Measurements from ENCODE around the gene THRB. TPM values are rescaled to one million over a fixed set of nuclear protein-coding genes. Genes with fewer than 3 reads are reported as not detected.
"Not testable (repeated sequence)": the region's sequence is repeated elsewhere in the genome, so short reads cannot be mapped to it uniquely, and the experiment has no call there.

Gene THRB
- total RNA-seq, 1 experiment from 2014 or later: 9.7 TPM

DNA sequence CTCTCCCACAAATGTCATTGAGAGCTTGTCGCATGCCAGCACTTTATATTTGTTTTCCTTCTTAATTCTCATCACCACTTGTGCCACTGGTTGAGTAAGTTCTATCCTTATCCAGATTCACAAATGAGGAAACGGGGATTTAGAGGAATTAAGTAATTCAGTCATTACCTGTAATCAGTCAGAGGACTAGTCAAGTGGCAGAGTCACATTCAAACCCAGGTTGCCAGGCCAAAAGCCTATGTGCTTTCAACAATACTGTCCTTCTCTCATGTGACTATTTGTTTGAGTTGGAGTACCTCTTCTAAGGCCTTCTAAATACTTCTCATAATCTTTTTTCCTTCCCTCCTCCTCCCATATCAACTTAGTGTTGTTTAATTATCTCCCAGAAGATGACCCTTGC, 76.9 kb downstream of the THRB start:
- H3K4me3 ChIP-seq: no peak overlapping the region
- TF ChIP-seq, protein P1, sequence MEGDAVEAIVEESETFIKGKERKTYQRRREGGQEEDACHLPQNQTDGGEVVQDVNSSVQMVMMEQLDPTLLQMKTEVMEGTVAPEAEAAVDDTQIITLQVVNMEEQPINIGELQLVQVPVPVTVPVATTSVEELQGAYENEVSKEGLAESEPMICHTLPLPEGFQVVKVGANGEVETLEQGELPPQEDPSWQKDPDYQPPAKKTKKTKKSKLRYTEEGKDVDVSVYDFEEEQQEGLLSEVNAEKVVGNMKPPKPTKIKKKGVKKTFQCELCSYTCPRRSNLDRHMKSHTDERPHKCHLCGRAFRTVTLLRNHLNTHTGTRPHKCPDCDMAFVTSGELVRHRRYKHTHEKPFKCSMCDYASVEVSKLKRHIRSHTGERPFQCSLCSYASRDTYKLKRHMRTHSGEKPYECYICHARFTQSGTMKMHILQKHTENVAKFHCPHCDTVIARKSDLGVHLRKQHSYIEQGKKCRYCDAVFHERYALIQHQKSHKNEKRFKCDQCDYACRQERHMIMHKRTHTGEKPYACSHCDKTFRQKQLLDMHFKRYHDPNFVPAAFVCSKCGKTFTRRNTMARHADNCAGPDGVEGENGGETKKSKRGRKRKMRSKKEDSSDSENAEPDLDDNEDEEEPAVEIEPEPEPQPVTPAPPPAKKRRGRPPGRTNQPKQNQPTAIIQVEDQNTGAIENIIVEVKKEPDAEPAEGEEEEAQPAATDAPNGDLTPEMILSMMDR (conservative IDR thresholded peaks at IDR 0.05): no peak
- no TSS peak for BruUV-seq (replicated peaks)
- H3K27ac ChIP-seq: no peak overlapping the region
- intact Hi-C loops (cut with micrococcal nuclease; ENCODE audit: unreplicated experiment): no loop called here
- H4K20me1 ChIP-seq (ENCODE audit: insufficient read depth): no peaks in the 10 kb centered on the region
- H2AFZ ChIP-seq: no peak overlapping the region
- no peaks in the 10 kb centered on the region for H3K9me2 ChIP-seq (ENCODE audit: insufficient read depth)
- no peaks in the 10 kb centered on the region for H3K36me3 ChIP-seq (ENCODE audit: low read depth)
- DNase-seq: no peak
- H3K27me3 ChIP-seq (ENCODE audit: insufficient read depth, low read depth): no peaks in the 10 kb centered on the region
- no peaks in the 10 kb centered on the region for H3F3A ChIP-seq (ENCODE audit: insufficient read depth, low read depth)
- no peaks in the 10 kb centered on the region for H3K9me3 ChIP-seq (ENCODE audit: insufficient read depth, low read depth)
- ChIA-PET CTCF (no interaction called here), POLR2A (ENCODE audit: unreplicated experiment) (no interaction called here)
- H3K4me2 ChIP-seq: no peak overlapping the region
- H3K4me1 ChIP-seq (replicated peaks; ENCODE audit: insufficient read depth): no peaks in the 10 kb centered on the region
- no peaks in the 10 kb centered on the region for H3K79me2 ChIP-seq (ENCODE audit: low read depth)

DNA sequence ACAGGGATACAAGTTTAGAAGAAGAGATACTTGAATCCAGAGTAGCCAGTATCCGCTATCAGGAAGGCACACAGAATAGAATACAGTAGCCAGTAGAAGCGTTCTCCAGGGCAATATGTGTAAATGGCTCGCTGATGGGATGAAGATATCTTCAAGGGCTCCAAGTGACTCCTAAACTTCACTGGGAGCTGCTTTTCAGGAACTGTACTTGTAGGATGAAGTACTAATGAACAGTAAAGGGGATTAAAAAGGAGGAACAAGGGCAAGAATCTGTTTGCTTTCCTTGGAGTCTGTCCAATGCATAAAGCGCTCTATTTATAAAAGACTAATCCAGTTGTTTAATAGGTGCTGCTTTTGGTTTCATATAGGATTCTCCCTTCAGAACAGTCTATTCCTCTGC, 78.4 kb downstream of the THRB start:
- Histone ChIP-seq H3K4me1 (replicated peaks; ENCODE audit: insufficient read depth) (no peaks in the 10 kb centered on the region), H3K9me2 (ENCODE audit: insufficient read depth) (no peaks in the 10 kb centered on the region), H3K36me3 (ENCODE audit: low read depth) (no peaks in the 10 kb centered on the region), H3K27me3 (ENCODE audit: insufficient read depth, low read depth) (no peaks in the 10 kb centered on the region), H2AFZ (no peak overlapping the region), H3K9me3 (ENCODE audit: insufficient read depth, low read depth) (no peaks in the 10 kb centered on the region), H3K4me3 (no peak overlapping the region), H4K20me1 (ENCODE audit: insufficient read depth) (no peaks in the 10 kb centered on the region), H3F3A (ENCODE audit: insufficient read depth, low read depth) (no peaks in the 10 kb centered on the region), H3K79me2 (ENCODE audit: low read depth) (no peaks in the 10 kb centered on the region), H3K27ac (no peak overlapping the region), H3K4me2 (no peak overlapping the region)
- BruUV-seq (replicated peaks): no TSS peak
- intact Hi-C loops (cut with micrococcal nuclease; ENCODE audit: unreplicated experiment): no loop called here
- CTCF ChIA-PET: no interaction called here
- no peak for DNase-seq
- POLR2A ChIA-PET (ENCODE audit: unreplicated experiment): no interaction called here
- no peak for TF ChIP-seq EZH2 (IDR thresholded peaks at IDR 0.05; ENCODE audit: low read depth)
- TF ChIP-seq, protein P1 (conservative IDR thresholded peaks at IDR 0.05): no peak

DNA sequence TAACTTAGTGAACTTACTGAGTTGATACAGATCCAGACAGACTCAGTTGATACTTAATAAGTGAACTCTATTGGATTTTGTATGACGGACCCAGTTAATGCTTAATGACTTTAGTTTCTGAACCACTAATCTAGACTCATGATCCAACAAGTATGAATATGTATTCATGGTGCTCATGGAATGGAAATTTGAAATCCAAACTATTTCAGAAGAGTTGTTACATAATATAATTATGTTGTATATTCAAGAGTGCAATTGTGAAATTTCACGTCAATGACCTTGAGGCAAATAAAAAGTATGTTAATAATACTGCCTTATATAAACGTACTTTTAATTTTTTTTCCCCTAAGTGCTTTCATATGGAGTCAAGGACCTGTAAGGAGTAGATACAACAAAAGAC, 78.8 kb downstream of the THRB start:
- Histone ChIP-seq H3K79me2 (ENCODE audit: low read depth) (no peaks in the 10 kb centered on the region), H3K27me3 (ENCODE audit: insufficient read depth, low read depth) (no peaks in the 10 kb centered on the region), H3K36me3 (ENCODE audit: low read depth) (no peaks in the 10 kb centered on the region), H2AFZ (no peak overlapping the region), H4K20me1 (ENCODE audit: insufficient read depth) (no peaks in the 10 kb centered on the region), H3K4me1 (replicated peaks; ENCODE audit: insufficient read depth) (no peaks in the 10 kb centered on the region), H3K4me2 (no peak overlapping the region), H3K27ac (no peak overlapping the region), H3F3A (ENCODE audit: insufficient read depth, low read depth) (no peaks in the 10 kb centered on the region), H3K9me2 (ENCODE audit: insufficient read depth) (no peaks in the 10 kb centered on the region), H3K9me3 (ENCODE audit: insufficient read depth, low read depth) (no peaks in the 10 kb centered on the region), H3K4me3 (no peak overlapping the region)
- TF ChIP-seq, protein P1 (conservative IDR thresholded peaks at IDR 0.05): no peak
- no peak for TF ChIP-seq EZH2 (IDR thresholded peaks at IDR 0.05; ENCODE audit: low read depth)
- intact Hi-C loops (cut with micrococcal nuclease; ENCODE audit: unreplicated experiment): no loop called here
- no peak for DNase-seq
- BruUV-seq (replicated peaks): no TSS peak
- ChIA-PET CTCF (interaction anchor here (0.6 kb wide), 1 partner anchor 46 kb away, joined by 3 read pairs; no protein-coding TSS in a partner anchor), POLR2A (ENCODE audit: unreplicated experiment) (no interaction called here)

DNA sequence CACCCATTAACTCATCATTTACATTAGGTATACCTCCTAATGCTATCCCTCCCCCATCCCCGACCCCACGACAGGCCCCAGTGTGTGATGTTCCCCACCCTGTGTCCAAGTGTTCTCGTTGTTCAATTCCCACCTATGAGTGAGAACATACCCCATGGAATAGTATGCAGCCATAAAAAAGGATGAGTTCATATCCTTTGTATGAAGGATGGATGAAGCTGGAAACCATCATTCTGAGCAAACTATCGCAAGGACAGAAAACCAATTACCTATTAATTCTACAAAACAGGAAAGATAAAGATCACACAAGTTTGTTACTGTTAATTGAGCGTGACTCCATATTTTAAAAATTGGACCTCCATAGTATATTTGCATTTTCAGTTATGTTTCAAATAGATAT, 81.0 kb downstream of the THRB start:
- H3K9me2 ChIP-seq (ENCODE audit: insufficient read depth); H3F3A ChIP-seq (ENCODE audit: insufficient read depth, low read depth); H3K27me3 ChIP-seq (ENCODE audit: insufficient read depth, low read depth); H3K79me2 ChIP-seq (ENCODE audit: low read depth); H2AFZ ChIP-seq; intact Hi-C loops (cut with micrococcal nuclease; ENCODE audit: unreplicated experiment); H3K4me1 ChIP-seq (replicated peaks; ENCODE audit: insufficient read depth); BruUV-seq (replicated peaks); H3K4me3 ChIP-seq; CTCF ChIA-PET; H3K36me3 ChIP-seq (ENCODE audit: low read depth); H4K20me1 ChIP-seq (ENCODE audit: insufficient read depth); DNase-seq; POLR2A ChIA-PET (ENCODE audit: unreplicated experiment); H3K9me3 ChIP-seq (ENCODE audit: insufficient read depth, low read depth); H3K27ac ChIP-seq; H3K4me2 ChIP-seq: not testable (repeated sequence)
